ENCODE data around the gene SOX6. TPM values are rescaled to one million over a fixed set of nuclear protein-coding genes. Genes with fewer than 3 reads are reported as not detected.

Gene SOX6
- total RNA-seq, 1 donor from 2014 or later = 20.2 TPM

- no peak for DNase-seq
Measured at GRCh38 chr11:15989685-15990084, 366.7 kb downstream of the SOX6 start.

GRCh38 chr11:15988693-15989231 lies 367.6 kb downstream of the SOX6 start:
- DNase-seq = no peak

GRCh38 chr11:15988016-15988550 lies 368.3 kb downstream of the SOX6 start:
- DNase-seq = peak; percentile 57

- DNase-seq = no peak
Measured at GRCh38 chr11:15987046-15987445, 369.3 kb downstream of the SOX6 start.

- DNase-seq = no peak
Measured at GRCh38 chr11:15985860-15986139, 370.5 kb downstream of the SOX6 start.

- no peak for DNase-seq
Measured at GRCh38 chr11:15985127-15985859, 371.1 kb downstream of the SOX6 start.

- DNase-seq = no peak
Measured at GRCh38 chr11:15981292-15981691, 375.1 kb downstream of the SOX6 start.

GRCh38 chr11:15977116-15977515 lies 379.2 kb downstream of the SOX6 start:
- DNase-seq = no peak

GRCh38 chr11:15976433-15977045 lies 379.8 kb downstream of the SOX6 start:
- no peak for DNase-seq

GRCh38 chr11:15975742-15976141 lies 380.6 kb downstream of the SOX6 start:
- no peak for DNase-seq

GRCh38 chr11:15972838-15973237 lies 383.5 kb downstream of the SOX6 start:
- DNase-seq = no peak

- no peak for DNase-seq
Measured at GRCh38 chr11:15971215-15971546, 385.2 kb downstream of the SOX6 start.

GRCh38 chr11:15970506-15971214 lies 385.7 kb downstream of the SOX6 start:
- no peak for DNase-seq

- DNase-seq = peak; percentile 65
Measured at GRCh38 chr11:15969701-15970329, 386.5 kb downstream of the SOX6 start.

- DNase-seq = peak; percentile 21
Measured at GRCh38 chr11:15969281-15969680, 387.1 kb downstream of the SOX6 start.

GRCh38 chr11:15968461-15969130 lies 387.8 kb downstream of the SOX6 start:
- no peak for DNase-seq

- DNase-seq = no peak
Measured at GRCh38 chr11:15967966-15968365, 388.4 kb downstream of the SOX6 start.

GRCh38 chr11:15967166-15967565 lies 389.2 kb downstream of the SOX6 start:
- peak; percentile 42 for DNase-seq

GRCh38 chr11:15965562-15966250 lies 390.6 kb downstream of the SOX6 start:
- DNase-seq = no peak

GRCh38 chr11:15963266-15963665 lies 393.1 kb downstream of the SOX6 start:
- no peak for DNase-seq

- DNase-seq = no peak
Measured at GRCh38 chr11:15958910-15959309, 397.4 kb downstream of the SOX6 start.

- DNase-seq = no peak
Measured at GRCh38 chr11:15957234-15957633, 399.1 kb downstream of the SOX6 start.
